ENCODE measurements around the gene SMIM13. TPM values are rescaled to one million over a fixed set of nuclear protein-coding genes. Genes with fewer than 3 reads are reported as not detected.

Gene SMIM13
- total RNA-seq, 1 donor from 2014 or later = 18.9 TPM

DNA sequence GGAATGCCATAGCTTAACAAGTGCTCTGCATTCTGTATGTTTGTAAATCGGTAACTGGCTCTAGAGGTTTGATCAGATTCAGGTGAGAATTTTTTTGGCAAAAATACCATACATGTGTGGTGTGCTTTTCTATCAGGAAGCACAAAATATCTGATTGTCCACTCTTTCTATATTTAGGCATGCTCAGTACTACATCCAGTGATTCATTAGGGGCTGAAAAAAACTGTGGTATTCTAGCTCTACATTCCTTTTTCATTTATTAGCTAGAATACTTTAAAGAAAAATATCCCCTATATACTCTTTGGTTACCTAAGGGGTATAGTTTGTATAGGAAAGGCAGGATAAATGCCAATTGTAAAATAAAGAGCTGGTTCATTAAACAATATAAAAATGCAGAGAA, 38.9 kb upstream of the SMIM13 start:
- Mint-ChIP-seq H3K27ac (no peak overlapping the region), H3K36me3 (no peaks in the 10 kb centered on the region), H3K9me3 (no peaks in the 10 kb centered on the region), H3K27me3 (ENCODE audit: low read depth) (no peaks in the 10 kb centered on the region), H3K4me1 (no peaks in the 10 kb centered on the region), H3K4me3 (no peak overlapping the region)
- no peak for DNase-seq (ENCODE audit: low spot score in 2 of 2, unreplicated experiment in 2 of 2)
- TF ChIP-seq, protein P1, sequence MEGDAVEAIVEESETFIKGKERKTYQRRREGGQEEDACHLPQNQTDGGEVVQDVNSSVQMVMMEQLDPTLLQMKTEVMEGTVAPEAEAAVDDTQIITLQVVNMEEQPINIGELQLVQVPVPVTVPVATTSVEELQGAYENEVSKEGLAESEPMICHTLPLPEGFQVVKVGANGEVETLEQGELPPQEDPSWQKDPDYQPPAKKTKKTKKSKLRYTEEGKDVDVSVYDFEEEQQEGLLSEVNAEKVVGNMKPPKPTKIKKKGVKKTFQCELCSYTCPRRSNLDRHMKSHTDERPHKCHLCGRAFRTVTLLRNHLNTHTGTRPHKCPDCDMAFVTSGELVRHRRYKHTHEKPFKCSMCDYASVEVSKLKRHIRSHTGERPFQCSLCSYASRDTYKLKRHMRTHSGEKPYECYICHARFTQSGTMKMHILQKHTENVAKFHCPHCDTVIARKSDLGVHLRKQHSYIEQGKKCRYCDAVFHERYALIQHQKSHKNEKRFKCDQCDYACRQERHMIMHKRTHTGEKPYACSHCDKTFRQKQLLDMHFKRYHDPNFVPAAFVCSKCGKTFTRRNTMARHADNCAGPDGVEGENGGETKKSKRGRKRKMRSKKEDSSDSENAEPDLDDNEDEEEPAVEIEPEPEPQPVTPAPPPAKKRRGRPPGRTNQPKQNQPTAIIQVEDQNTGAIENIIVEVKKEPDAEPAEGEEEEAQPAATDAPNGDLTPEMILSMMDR (IDR thresholded peaks at IDR 0.05; ENCODE audit: unreplicated experiment) = no peak

GRCh38 chr6:11055127-11055627, 38.5 kb upstream of the SMIM13 start:
- TF ChIP-seq, protein P1 (IDR thresholded peaks at IDR 0.05; ENCODE audit: unreplicated experiment) = no peak
- DNase-seq (ENCODE audit: low spot score in 2 of 2, unreplicated experiment in 2 of 2) = no peak
- no peak overlapping the region for H3K4me3 Mint-ChIP-seq
- H3K9me3 Mint-ChIP-seq = no peaks in the 10 kb centered on the region
- H3K36me3 Mint-ChIP-seq = no peaks in the 10 kb centered on the region
- H3K27me3 Mint-ChIP-seq (ENCODE audit: low read depth) = no peaks in the 10 kb centered on the region
- no peak overlapping the region for H3K27ac Mint-ChIP-seq
- no peaks in the 10 kb centered on the region for H3K4me1 Mint-ChIP-seq

DNA sequence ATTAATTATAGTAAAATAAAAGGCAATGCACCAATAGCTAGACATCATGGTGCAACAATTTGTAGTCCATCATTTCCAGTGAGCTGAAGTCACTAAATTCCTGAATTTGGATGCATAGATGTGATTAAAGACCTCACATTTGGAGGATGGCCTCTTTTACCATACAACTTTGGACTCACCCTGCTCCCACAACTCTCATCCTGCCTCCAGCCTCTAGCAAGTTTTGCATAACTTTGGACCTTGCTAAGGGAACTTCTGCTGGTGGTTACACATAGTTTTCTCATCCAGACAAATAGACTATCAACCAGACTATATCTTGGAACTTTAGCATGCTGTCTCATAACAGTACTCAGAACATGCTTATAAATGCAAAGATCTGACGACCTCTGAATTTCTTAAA, 36.8 kb upstream of the SMIM13 start:
- DNase-seq (ENCODE audit: low spot score in 2 of 2, unreplicated experiment in 2 of 2) = no peak
- Mint-ChIP-seq H3K4me1 (no peaks in the 10 kb centered on the region), H3K27ac (no peak overlapping the region), H3K9me3 (no peaks in the 10 kb centered on the region), H3K4me3 (no peak overlapping the region), H3K36me3 (no peaks in the 10 kb centered on the region), H3K27me3 (ENCODE audit: low read depth) (no peaks in the 10 kb centered on the region)
- TF ChIP-seq, protein P1 (IDR thresholded peaks at IDR 0.05; ENCODE audit: unreplicated experiment) = no peak

- H3K4me1 Mint-ChIP-seq = no peaks in the 10 kb centered on the region
- H3K9me3 Mint-ChIP-seq = no peaks in the 10 kb centered on the region
- no peak overlapping the region for H3K4me3 Mint-ChIP-seq
- no peaks in the 10 kb centered on the region for H3K36me3 Mint-ChIP-seq
- no peak overlapping the region for H3K27ac Mint-ChIP-seq
- H3K27me3 Mint-ChIP-seq (ENCODE audit: low read depth) = no peaks in the 10 kb centered on the region
- TF ChIP-seq, protein P1 (IDR thresholded peaks at IDR 0.05; ENCODE audit: unreplicated experiment) = no peak
- DNase-seq (ENCODE audit: low spot score in 2 of 2, unreplicated experiment in 2 of 2) = no peak
Observed at GRCh38 chr6:11058406-11058805, 35.2 kb upstream of the SMIM13 start.

- TF ChIP-seq, protein P1 (IDR thresholded peaks at IDR 0.05; ENCODE audit: unreplicated experiment) = no peak
- H3K4me1 Mint-ChIP-seq = peaks cover 4% of the 10 kb centered on the region
- no peak for DNase-seq (ENCODE audit: low spot score in 2 of 2, unreplicated experiment in 2 of 2)
- H3K27ac Mint-ChIP-seq = no peak overlapping the region
- no peaks in the 10 kb centered on the region for H3K27me3 Mint-ChIP-seq (ENCODE audit: low read depth)
- H3K9me3 Mint-ChIP-seq = no peaks in the 10 kb centered on the region
- H3K36me3 Mint-ChIP-seq = no peaks in the 10 kb centered on the region
- no peak overlapping the region for H3K4me3 Mint-ChIP-seq
Observed at GRCh38 chr6:11062083-11062482, 31.6 kb upstream of the SMIM13 start.

GRCh38 chr6:11062715-11063114, 30.9 kb upstream of the SMIM13 start:
- Mint-ChIP-seq H3K27me3 (ENCODE audit: low read depth) (no peaks in the 10 kb centered on the region), H3K9me3 (no peaks in the 10 kb centered on the region), H3K27ac (no peak overlapping the region), H3K36me3 (no peaks in the 10 kb centered on the region), H3K4me1 (peaks cover 10% of the 10 kb centered on the region), H3K4me3 (no peak overlapping the region)
- TF ChIP-seq, protein P1 (IDR thresholded peaks at IDR 0.05; ENCODE audit: unreplicated experiment) = no peak
- DNase-seq (ENCODE audit: low spot score in 2 of 2, unreplicated experiment in 2 of 2) = no peak

Measured in mesothelial cell of epicardium (in vitro differentiated cells).